VCaP (cell line): ENCODE results near the gene TBC1D9B.
A peak's percentile ranks its signal among the peaks of the same experiment; 100 is the strongest.

Source experiments
- H3K27ac ChIP-seq: fragments of 450-650 bp; 2 replicates; pipeline ENCODE4 v1.5.1; 2017
- TF ChIP-seq, protein P1 (sequence below): fragments of 450-650 bp; conservative IDR thresholded peaks from 2 replicates; pipeline ENCODE4 v1.5.1; 2017; ENCODE audit warnings: mild to moderate bottlenecking, moderate library complexity

The TBC1D9B gene

DNA sequence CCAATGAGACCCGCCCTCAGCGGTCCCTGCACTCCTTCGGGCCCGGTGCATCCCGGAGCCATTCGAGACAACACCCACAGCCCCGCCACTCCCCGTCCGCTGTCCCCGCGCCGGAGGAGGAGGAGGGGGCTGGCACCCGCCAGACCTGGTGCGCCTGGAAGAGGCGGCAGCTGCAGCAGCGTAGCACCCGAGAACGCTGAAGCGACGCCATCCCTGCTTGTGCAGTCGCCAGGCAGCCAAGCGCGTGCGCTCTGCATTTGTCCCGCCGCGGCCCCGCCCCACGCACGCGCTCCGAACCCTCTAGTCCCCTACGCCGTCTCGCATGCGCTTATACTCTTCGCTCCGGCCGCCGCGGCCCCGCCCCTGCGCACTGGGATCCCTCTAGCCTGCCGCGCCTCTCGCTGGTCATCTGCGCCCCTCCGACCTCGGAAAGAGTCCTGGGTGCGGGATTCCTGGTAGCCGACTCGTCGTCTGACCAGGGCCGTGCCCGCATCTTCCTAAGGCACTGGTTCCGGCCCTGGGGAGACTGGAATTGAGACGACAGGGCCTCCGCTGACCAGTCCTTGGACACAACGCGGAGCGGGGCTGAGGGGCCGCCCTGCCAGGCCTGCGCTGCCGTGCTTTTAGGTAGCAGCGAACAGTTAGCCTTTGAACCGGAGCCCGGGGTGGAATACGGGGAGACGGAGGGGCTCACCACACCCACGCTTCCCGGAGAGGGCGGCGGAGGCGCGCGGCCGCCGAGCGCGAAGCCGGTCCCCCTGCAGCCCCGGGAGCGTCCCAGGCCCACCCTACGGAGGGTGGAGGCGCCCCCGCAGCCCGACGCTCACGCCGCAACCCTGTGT lies 48.9 kb downstream of the TBC1D9B start, which contains the start of gene MRNIP:
TSS of gene MRNIP (minus strand) at position 232 of the 842 bp plus-strand sequence. CDS start at position 211, 21 bp downstream.
- H3K27ac ChIP-seq = peak within 1 kb of the TSS; percentile 98
- TF ChIP-seq, protein P1, sequence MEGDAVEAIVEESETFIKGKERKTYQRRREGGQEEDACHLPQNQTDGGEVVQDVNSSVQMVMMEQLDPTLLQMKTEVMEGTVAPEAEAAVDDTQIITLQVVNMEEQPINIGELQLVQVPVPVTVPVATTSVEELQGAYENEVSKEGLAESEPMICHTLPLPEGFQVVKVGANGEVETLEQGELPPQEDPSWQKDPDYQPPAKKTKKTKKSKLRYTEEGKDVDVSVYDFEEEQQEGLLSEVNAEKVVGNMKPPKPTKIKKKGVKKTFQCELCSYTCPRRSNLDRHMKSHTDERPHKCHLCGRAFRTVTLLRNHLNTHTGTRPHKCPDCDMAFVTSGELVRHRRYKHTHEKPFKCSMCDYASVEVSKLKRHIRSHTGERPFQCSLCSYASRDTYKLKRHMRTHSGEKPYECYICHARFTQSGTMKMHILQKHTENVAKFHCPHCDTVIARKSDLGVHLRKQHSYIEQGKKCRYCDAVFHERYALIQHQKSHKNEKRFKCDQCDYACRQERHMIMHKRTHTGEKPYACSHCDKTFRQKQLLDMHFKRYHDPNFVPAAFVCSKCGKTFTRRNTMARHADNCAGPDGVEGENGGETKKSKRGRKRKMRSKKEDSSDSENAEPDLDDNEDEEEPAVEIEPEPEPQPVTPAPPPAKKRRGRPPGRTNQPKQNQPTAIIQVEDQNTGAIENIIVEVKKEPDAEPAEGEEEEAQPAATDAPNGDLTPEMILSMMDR = no peak

DNA sequence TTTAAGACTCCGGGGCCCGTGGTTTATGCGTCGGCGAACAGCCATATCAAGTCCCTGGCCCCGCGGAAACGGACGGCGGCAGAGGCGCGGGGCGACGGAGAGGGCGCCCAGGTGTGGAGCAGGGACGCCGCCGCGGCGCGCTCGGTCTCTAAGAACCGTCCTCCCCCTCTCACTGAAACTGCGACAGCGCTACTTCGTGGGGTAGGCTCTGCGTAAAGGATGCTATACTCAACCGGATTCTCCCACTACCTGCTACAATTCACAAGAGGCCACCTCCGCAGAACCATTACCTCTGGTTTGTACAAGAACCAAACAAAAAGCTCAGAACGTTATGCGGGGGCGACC lies 49.5 kb downstream of the TBC1D9B start:
- peak overlapping the region; percentile 98 for H3K27ac ChIP-seq

DNA sequence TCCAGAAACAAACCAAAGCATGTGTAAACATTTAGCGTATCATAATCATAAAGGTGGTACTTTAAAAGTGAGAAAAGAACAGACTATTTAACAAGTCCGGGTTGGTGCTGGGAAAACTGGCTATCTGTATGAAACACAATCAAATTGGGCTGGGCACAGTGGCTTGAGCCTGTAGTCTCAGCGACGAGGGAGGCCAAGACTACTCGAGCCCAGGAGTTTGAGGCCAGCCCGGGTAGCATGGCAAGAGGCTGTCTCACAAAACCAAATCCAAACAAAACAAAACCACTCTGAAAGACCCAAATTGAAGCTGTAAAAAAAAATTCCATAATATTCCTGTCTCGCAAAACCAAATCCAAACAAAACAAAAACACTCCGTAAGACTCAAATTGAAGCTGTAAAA lies 53.3 kb downstream of the TBC1D9B start:
- TF ChIP-seq, protein P1 = no peak

More for the DNA sequence above, 49.5 kb downstream of the TBC1D9B start:
- TF ChIP-seq, protein P1 = no peak

DNA sequence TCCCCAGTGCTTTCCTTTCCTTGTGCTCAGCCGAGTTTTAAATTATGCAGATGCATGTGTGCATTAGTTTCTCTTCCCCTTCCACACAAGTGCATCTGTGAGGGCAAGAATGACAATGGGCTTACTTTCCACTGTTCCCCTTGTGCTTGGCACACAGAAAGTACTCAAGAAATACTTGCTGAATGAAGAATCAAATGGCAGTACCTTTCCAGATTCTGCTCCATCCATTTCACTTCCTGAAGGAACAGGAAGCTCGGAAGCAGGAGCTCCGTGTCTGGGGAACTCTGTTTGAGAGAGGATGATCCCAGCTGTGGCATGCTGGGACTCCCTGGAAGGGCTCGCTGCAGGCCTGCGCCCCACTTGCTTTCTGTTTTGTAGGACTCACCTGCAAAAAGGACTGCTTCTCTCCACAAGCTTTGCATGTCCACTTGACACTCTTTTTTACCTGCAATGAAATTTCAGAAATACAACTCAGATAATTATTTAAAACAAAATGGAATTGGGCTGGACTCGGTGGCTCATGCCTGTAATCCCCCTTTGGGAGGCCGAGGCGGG lies 54.6 kb downstream of the TBC1D9B start:
- H3K27ac ChIP-seq = no peak overlapping the region
- TF ChIP-seq, protein P1 = no peak

More for the DNA sequence above, 53.3 kb downstream of the TBC1D9B start:
- H3K27ac ChIP-seq = peak overlapping the region; percentile 1; the same call in 1 of the 2 replicates

DNA sequence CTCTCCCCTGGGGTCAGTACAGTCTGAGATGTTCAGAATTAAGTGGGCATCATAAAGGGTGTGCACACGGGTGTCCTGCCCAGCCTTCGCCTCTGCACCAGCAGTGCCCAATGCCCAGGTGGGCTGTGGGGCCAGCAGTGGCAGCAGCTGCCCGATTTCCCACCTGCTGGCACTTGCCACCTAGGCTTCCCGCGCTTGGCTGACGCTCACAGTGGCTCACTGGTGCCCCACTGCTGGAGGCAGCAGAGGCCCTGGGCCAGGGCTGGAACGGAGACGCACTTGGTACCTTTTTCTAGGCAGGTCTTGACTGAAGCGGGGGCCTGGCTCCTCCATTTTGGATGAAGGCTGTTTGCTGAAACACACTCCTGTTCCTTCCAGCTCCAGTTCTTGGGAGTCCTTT lies 66.1 kb downstream of the TBC1D9B start:
- no peak overlapping the region for H3K27ac ChIP-seq
- TF ChIP-seq, protein P1 = no peak

DNA sequence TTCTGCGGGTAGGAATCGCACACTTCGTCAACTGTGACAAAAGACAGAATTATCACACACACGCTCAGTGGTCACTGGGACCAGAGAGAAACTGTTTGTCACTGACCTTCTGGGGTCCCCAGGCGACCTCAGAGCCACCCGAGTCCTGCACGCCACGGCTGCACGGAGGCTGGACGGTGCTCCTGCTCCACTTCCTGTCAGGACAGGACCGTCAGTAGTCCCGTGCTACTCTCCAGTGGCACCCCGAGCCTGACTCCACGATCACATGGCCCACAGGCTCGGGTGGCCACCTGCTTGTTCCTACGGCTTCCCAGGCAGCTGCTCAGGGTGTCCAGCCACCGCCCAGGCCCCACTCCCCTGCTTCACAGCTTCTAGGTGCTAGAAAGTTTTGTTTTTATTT lies 66.9 kb downstream of the TBC1D9B start:
- H3K27ac ChIP-seq = no peak overlapping the region
- TF ChIP-seq, protein P1 = no peak

DNA sequence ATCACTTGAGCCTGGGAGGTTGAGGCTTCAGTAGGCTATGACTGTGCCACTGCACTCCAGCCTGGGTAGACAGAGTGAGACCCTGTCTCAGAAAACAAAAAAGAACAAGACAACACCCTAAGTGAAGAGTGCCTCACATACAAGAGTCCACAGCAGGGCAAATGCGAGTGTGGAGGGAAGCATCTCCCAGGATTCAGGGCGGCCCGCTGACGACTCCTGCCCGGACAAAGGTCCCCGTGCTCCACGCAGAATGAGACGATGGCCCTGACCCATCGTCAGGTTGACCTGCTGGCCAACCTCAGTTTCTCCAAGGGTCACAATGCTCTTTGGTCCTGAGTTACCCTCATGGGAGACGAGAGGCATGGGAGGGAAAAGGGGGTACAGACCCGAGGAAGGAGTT lies 67.4 kb downstream of the TBC1D9B start:
- H3K27ac ChIP-seq = no peak overlapping the region
- TF ChIP-seq, protein P1 = no peak
